Stimulated activated CD4-positive, alpha-beta T cell treated with anti-CD3 and anti-CD28 coated beads, Interleukin-12 subunit alpha, Interleukin-12 subunit beta, amount 100 ng/mL, for 4 hours (primary cell): ENCODE data around the gene BARHL2.

Experiments
- DNase-seq: peaks from one replicate; pipeline ENCODE4 v3.0.0-alpha.2; 2020

BARHL2 gene

GRCh38 chr1:90716552-90717355, at the start of gene BARHL2:
Gene BARHL2, minus strand, starts transcription at chr1:90717302. Its CDS starts 107 bp downstream, at chr1:90717195.
- no peak for DNase-seq

GRCh38 chr1:90763930-90764329, 46.8 kb upstream of the BARHL2 start:
- DNase-seq, result no peak

- no peak for DNase-seq
Measured at GRCh38 chr1:90763506-90763905, 46.4 kb upstream of the BARHL2 start.

GRCh38 chr1:90761781-90762589, 44.9 kb upstream of the BARHL2 start:
- DNase-seq, result no peak

- no peak for DNase-seq
Measured at GRCh38 chr1:90761156-90761555, 44.1 kb upstream of the BARHL2 start.

- DNase-seq, result no peak
Measured at GRCh38 chr1:90753556-90753955, 36.5 kb upstream of the BARHL2 start.

- no peak for DNase-seq
Measured at GRCh38 chr1:90748668-90749067, 31.6 kb upstream of the BARHL2 start.

- no peak for DNase-seq
Measured at GRCh38 chr1:90746857-90747256, 29.8 kb upstream of the BARHL2 start.

- DNase-seq, result no peak
Measured at GRCh38 chr1:90745972-90746371, 28.9 kb upstream of the BARHL2 start.

- DNase-seq, result no peak
Measured at GRCh38 chr1:90732136-90732535, 15.0 kb upstream of the BARHL2 start.

GRCh38 chr1:90731382-90732050, 14.4 kb upstream of the BARHL2 start:
- DNase-seq, result no peak

- no peak for DNase-seq
Measured at GRCh38 chr1:90730243-90731022, 13.3 kb upstream of the BARHL2 start.

GRCh38 chr1:90729504-90730242, 12.6 kb upstream of the BARHL2 start:
- no peak for DNase-seq

GRCh38 chr1:90728502-90729287, 11.6 kb upstream of the BARHL2 start:
- no peak for DNase-seq

GRCh38 chr1:90727917-90728501, 10.9 kb upstream of the BARHL2 start:
- DNase-seq, result no peak

GRCh38 chr1:90726986-90727480, 9.9 kb upstream of the BARHL2 start:
- no peak for DNase-seq

- no peak for DNase-seq
Measured at GRCh38 chr1:90726425-90726985, 9.4 kb upstream of the BARHL2 start.

GRCh38 chr1:90725657-90726424, 8.7 kb upstream of the BARHL2 start:
- DNase-seq, result no peak

GRCh38 chr1:90724926-90725656, 8.0 kb upstream of the BARHL2 start:
- DNase-seq, result no peak
